DMS79 (cell line): Measurements from ENCODE around the gene CSNK1G2.

Experiments used
- DNase-seq: peaks from one replicate; lab custom pipeline; 2025; lab: John Stamatoyannopoulos, UW

The CSNK1G2 gene

GRCh38 chr19:1968279-1969175, 27.6 kb downstream of the CSNK1G2 start:
- no peak for DNase-seq

GRCh38 chr19:1969176-1970002, 28.4 kb downstream of the CSNK1G2 start:
- no peak for DNase-seq

GRCh38 chr19:1970003-1970805, 29.2 kb downstream of the CSNK1G2 start:
- DNase-seq: no peak

DNA sequence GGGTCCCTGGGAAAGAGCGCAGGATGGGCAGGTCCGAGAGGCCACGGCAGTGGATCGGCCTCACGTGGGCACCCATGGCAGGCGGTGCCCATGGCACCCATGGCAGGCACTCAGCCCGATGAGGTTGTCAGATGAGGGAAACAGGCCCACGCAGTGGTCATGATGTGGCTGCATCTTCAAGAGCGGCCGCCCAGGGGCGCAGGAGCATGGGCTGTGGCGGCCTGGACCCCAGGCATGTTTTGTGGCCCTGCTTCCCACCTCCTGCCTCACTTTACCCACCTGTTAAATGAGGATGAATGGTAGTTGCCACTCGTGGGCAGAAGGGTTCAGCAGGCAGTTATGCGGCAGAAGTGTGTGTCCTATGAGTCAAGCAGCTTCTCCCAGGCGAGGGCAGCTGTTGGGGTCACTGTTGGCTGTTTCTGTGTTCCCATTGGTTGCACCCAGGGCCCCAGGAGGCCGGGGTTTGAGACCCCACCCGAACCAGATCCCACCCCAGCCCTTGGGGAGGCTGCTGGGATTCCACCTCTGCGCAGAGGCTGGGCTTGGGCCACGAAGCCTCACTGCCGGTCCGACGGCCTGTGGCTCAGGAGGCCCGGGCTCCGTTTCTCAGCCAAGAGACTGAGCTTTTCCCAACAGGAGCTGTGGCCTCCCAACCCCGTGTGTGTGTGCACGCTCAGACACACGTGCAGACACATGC, 30.0 kb downstream of the CSNK1G2 start:
- DNase-seq: no peak

GRCh38 chr19:1974381-1975161, 33.6 kb downstream of the CSNK1G2 start:
- DNase-seq: no peak

DNA sequence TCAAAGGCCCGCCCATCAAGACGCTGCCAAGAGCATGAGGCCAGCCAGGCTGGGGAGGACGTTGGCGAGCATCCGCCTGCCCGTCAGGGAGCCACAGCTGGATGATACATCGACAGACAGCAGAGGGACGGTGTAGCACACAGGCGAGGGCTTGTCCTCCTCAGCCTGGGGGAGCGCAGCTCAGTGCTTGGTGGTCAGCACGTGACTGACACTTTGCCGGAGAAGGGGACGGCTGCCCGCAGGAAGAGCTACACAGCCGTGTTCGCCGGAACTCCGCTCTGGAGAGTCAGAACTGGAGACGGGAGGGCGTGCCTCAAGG, 34.1 kb downstream of the CSNK1G2 start:
- no peak for DNase-seq

DNA sequence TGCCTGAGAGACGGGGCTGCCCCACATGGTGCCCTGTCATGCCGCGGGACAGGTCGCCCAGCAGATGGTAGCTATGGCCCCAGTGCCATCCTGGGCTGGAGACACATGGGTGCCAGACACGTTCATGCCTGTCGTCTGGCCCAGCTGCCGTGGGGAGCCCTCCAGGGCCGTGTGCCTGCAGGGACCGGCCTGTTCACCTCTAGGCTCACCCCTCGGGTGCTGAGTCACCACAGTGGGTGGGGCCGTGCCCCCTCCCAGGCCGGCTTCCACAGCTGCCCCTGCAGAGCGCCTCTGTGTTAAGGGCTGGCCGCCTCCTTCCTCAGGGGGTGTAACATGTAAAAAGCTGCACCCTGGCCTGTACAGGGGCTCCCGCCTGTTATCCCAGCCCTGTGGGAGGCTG, 36.1 kb downstream of the CSNK1G2 start:
- DNase-seq: no peak

DNA sequence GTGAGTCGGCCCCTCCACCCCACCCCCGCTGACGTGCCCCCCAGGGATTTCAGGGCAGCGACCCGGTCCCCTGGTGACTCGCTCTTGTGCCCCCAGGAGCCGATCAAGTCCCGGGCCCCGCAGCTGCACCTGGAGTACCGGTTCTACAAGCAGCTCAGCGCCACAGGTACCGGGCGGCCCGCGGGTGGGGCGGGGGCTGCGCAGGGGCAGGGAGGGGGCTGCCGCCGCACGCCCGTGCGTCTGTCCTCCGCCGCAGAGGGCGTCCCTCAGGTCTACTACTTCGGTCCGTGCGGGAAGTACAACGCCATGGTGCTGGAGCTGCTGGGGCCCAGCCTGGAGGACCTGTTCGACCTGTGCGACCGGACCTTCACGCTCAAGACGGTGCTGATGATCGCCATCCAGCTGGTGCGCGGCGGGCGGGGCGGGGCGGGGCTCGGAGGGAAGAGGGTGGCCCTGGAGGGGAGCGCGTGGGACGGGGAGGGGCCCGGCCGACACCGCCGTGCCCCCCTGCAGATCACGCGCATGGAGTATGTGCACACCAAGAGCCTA, 37.4 kb downstream of the CSNK1G2 start:
- DNase-seq: no peak

DNA sequence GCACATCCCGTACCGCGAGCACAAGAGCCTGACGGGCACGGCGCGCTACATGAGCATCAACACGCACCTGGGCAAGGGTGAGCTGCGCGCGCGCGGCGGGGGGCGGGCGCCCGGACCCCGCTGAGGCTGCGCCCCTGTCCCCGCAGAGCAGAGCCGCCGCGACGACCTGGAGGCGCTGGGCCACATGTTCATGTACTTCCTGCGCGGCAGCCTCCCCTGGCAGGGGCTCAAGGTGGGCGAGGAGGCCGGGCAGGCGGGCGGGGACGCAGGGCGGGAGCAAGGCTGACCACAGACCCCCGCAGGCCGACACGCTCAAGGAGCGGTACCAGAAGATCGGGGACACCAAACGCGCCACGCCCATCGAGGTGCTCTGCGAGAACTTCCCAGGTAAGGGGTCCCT, 38.0 kb downstream of the CSNK1G2 start:
- no peak for DNase-seq

- DNase-seq: no peak
These were observed 38.7 kb downstream of the CSNK1G2 start for GRCh38 chr19:1979642-1980041.

DNA sequence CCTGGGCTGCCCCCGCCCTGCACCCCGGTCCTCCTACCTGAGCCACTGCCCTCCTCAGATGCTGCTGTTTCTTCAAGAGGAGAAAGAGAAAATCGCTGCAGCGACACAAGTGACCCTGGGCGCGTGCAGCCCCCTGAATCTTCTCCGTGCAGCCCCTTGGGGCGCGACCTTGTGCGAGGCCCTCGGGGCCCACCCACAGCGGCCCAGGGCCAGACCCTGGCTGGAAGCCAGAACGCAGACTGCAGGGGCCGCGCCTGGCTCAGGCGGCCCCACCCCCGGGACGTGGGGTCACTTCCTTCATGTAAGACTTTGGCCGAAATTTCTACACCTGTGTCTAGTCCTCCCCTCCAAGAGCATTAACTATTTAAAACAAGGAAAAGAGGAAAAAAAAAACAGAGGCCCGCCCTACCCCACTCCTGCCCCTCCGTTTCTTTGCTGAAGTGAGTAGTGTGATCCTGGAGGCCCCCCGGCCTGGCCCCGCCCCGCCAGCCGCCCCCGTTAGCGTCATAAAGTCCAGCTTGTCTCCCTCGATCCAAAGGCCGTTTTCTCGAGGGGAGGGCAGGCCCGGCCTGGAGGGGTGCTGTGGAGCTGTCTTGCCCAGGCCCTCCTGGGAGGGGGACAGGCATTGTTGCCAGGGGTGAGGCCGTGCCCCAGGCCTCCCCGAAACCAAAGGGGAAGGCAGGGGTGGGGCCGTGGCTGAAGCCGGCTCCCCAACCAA, 39.3 kb downstream of the CSNK1G2 start:
- no peak for DNase-seq

- no peak for DNase-seq
These were observed 39.8 kb downstream of the CSNK1G2 start for GRCh38 chr19:1980809-1981181.

- no peak for DNase-seq
These were observed 40.3 kb downstream of the CSNK1G2 start for GRCh38 chr19:1981253-1981652.

DNA sequence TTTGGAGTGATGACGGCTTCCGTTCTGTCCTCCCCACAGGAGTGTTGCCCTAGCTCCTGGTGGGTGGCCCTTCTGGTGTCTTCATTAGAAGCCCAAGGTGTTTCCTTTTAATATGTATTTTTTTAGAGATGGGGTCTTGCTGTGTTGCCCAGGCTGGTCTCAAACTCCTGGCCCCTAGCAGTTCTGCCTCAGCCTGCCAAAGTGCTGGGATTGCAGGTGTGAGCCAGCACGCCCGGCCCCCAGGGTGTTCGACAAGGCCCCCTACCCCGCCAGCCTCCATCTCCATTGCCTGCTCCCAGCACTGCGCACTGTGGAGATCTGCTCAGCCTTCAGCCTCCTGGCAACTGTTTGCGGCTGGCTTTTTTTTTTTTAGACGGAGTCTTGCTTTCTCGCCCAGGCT, 43.4 kb downstream of the CSNK1G2 start:
- no peak for DNase-seq

DNA sequence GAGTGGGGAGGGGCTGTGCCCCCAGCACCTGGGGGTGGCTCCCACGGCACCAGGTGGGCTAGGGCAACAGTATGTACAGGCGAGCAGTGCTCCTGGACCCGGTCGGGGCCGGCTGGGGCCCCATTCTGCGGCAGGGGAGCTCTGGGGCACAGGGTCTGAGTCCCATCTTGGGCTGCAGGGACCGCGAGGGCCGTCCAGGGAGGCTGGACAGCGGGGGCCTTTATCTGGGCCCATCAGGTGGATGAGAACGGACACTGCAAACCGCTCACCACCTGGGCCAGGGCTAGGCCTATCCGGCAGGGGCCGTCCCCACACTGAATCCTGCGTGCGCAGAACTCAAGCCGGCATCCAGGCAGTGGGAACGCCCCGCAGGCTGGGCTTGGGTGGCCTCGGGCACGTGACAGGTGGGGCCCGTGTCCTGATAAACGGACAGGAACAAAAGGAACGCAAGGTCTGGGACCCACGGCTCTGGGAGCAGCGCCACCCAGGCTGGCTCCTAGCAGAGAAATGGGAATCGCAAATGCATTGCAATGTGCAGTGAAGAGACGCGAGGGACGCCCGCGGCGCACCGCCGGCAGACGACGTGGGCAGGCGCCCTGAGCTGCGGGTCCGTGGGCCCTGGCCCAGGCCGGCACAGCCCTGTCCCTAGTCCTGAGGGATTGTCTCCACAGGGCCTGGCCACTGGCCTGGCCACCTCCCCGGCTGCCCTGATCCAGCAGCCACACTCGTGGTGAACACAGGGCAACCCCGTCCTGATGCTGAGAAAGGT, 44.8 kb downstream of the CSNK1G2 start:
- no peak for DNase-seq

- DNase-seq: no peak
These were observed 45.6 kb downstream of the CSNK1G2 start for GRCh38 chr19:1986357-1987162.

DNA sequence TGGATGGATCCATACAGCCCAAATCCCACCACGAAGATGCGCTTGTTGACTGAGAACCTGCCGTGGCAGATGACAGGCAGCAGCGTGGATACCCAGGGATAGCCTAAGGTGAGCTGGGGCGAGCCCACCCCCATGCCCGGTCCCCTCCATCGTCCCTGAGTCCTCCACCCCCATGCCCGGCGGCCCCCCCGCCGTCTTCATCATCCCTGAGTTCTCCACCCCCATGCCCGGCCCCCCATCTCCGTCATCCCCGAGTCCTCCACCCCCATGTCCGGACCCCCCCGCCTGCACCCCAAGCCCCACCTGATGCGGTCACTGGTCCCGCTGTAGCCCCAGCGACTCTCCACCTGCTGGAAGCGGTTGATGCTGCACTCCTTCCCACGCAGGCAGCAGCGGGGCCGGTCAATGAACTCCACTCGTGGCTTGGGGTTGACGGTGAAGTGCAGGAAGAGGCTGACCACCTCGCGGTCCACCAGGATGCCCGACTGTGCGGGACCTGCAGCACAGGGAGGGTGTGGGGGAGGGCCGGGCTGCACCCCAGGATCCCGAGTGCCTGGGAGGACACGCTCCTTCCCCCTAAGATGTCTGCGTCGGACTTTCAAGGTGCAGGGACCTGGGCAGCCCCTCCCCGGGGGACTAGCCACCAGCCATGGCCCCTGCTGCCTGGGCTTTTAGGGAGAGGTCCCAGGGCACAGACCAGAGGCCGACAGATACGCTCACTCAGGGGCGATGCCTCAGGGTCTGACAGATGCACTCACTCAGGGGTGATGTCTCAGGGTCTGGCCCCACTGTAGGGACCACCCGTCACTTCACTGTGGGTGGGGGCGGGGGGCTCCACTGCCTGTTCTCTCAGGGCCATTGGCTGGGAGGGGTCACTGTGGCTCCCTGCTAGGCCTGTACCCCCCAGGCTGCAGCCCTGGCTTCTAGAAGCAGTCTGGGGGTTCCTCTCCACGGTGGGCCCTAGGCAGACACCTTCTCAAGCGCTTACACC, 46.5 kb downstream of the CSNK1G2 start:
- no peak for DNase-seq
